Suprapubic skin (tissue), 3 donors: ENCODE measurements around the gene BARX1.

ENCODE experiments used
- CTCF ChIP-seq, 2 donors: fragments of 200-600 bp in 1 of 2; fragments of 450-650 bp in 1 of 2; sonication (generic) in 1 of 2; IDR thresholded peaks; one replicate each; pipeline ENCODE4 v1.5.1; 2016 to 2019; ENCODE audit warnings: antibody characterized with exemption in 2 of 2, mild to moderate bottlenecking in 1 of 2, moderate library complexity in 1 of 2
- EP300 ChIP-seq: sonication (generic); formaldehyde crosslinking; IDR thresholded peaks from one replicate; pipeline ENCODE4 v1.6.1; 2017; ENCODE audit warnings: antibody characterized with exemption
- POLR2A ChIP-seq, 2 donors: fragments of 450-650 bp; IDR thresholded peaks; one replicate each; pipeline ENCODE4 v1.6.1; 2017; ENCODE audit warnings: antibody characterized with exemption in 2 of 2, mild to moderate bottlenecking in 2 of 2, moderate library complexity in 2 of 2

- TF ChIP-seq CTCF (IDR thresholded peaks at IDR 0.05) (no peak), EP300 (no peak), POLR2A (IDR thresholded peaks at IDR 0.05) (no peak)
Observed at GRCh38 chr9:93929231-93929630, 25.9 kb downstream of the BARX1 start.
